HS-5 (cell line): ENCODE results near the gene ARFGAP1.
"Not testable (repeated sequence)": the region's sequence is repeated elsewhere in the genome, so short reads cannot be mapped to it uniquely, and the experiment has no call there.

Source experiments
- DNase-seq: peaks from one replicate; pipeline ENCODE4 v3.0.0-alpha.2; 2012; ENCODE audit warnings: low read depth

Gene ARFGAP1

GRCh38 chr20:63240004-63240403 is 32.6 kb upstream of the ARFGAP1 start:
- DNase-seq: no peak

GRCh38 chr20:63241272-63241671 is 31.3 kb upstream of the ARFGAP1 start:
- DNase-seq: no peak

- DNase-seq: no peak
These were observed 29.9 kb upstream of the ARFGAP1 start for GRCh38 chr20:63242736-63243135.

- DNase-seq: no peak
These were observed 28.9 kb upstream of the ARFGAP1 start for GRCh38 chr20:63243604-63244247.

GRCh38 chr20:63244468-63244867 is 28.1 kb upstream of the ARFGAP1 start:
- no peak for DNase-seq

- no peak for DNase-seq
These were observed 25.9 kb upstream of the ARFGAP1 start for GRCh38 chr20:63246490-63247288.

- DNase-seq: no peak
These were observed 24.9 kb upstream of the ARFGAP1 start for GRCh38 chr20:63247671-63248228.

GRCh38 chr20:63248835-63249591 is 23.6 kb upstream of the ARFGAP1 start:
- no peak for DNase-seq

- DNase-seq: no peak
These were observed 22.7 kb upstream of the ARFGAP1 start for GRCh38 chr20:63249891-63250290.

- not testable (repeated sequence) for DNase-seq
These were observed 21.3 kb upstream of the ARFGAP1 start for GRCh38 chr20:63251350-63251749.

GRCh38 chr20:63252284-63252711 is 20.3 kb upstream of the ARFGAP1 start:
- no peak for DNase-seq

GRCh38 chr20:63253065-63253437 is 19.6 kb upstream of the ARFGAP1 start:
- no peak for DNase-seq

- no peak for DNase-seq
These were observed 19.0 kb upstream of the ARFGAP1 start for GRCh38 chr20:63253438-63254231.

- DNase-seq: no peak
These were observed 18.4 kb upstream of the ARFGAP1 start, which contains the start of gene NKAIN4 for GRCh38 chr20:63254232-63254605. TSS of gene NKAIN4 (minus strand) at chr20:63254463. CDS start at chr20:63254450, 13 bp downstream.

- no peak for DNase-seq
These were observed 17.8 kb upstream of the ARFGAP1 start for GRCh38 chr20:63254606-63255384.

- DNase-seq: no peak
These were observed 16.5 kb upstream of the ARFGAP1 start for GRCh38 chr20:63255931-63256704.

GRCh38 chr20:63256954-63257353 is 15.7 kb upstream of the ARFGAP1 start:
- DNase-seq: no peak

GRCh38 chr20:63257629-63258028 is 15.0 kb upstream of the ARFGAP1 start:
- DNase-seq: no peak

- no peak for DNase-seq
These were observed 13.8 kb upstream of the ARFGAP1 start for GRCh38 chr20:63258781-63259180.
